GM18526 (cell line): Measurements from ENCODE around the gene GAS2L1.

Source experiments
- POLR2A ChIP-seq: IDR thresholded peaks from 3 replicates; pipeline ENCODE4 v1.6.1; 2011; ENCODE audit not compliant: insufficient read length; ENCODE audit errors: extremely low read depth

GAS2L1 gene

DNA sequence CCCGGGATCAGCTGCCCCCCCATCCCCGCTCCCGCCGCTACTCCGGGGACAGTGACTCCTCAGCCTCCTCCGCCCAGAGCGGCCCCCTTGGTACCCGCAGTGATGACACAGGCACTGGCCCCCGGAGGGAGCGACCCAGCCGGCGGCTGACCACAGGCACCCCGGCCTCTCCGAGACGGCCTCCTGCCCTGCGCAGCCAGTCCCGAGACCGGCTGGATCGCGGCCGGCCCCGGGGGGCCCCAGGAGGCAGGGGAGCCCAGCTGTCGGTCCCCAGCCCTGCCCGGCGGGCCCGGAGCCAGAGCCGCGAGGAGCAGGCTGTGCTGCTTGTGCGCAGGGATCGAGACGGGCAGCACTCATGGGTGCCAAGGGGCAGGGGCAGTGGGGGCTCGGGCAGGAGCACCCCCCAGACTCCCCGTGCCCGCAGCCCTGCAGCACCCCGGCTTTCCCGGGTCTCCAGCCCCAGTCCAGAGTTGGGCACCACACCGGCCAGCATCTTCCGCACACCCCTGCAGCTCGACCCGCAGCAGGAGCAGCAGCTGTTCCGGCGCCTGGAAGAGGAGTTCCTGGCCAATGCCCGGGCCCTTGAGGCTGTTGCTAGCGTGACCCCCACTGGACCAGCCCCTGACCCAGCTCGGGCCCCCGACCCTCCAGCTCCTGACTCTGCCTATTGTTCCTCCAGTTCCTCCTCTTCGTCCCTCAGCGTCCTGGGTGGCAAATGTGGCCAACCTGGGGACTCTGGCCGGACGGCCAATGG is 5.2 kb downstream of the GAS2L1 start:
- no peak for TF ChIP-seq POLR2A

DNA sequence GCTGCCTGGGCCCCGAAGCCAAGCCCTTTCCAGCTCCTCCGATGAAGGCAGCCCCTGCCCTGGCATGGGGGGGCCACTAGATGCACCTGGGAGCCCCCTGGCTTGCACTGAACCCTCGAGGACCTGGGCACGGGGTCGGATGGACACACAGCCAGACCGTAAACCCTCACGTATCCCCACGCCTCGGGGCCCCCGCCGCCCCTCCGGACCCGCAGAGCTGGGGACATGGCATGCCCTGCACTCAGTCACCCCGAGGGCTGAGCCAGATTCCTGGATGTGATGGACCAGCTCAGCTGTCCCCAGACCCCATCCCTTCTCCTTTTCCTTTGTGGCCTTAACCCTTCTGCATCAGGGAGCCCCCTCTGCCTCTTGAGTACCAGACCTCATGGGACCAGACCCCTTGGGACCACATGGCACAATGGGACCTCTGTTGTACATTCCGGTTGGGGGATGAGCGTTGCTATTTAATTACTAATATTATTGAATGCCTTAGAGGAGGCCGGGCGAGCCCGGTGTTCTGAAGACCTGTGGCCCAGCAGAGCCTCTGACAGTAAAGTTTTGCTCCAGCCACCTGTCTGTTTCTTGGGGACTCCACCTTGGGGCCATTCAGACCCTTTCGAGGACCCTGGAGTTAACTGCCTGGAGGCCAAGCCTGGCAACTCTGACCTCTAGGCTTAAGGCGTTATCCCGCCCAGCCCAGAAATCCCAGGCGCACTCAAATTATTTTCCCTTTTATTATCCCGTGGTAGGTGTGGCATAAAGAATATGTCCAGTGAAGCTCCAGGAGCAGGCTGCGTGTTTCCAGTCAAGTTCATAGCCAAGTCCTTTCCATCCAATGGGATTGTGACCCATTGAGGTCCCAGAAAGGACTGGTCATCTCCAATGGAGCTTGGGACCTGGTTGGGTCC is 6.0 kb downstream of the GAS2L1 start:
- TF ChIP-seq POLR2A: no peak

DNA sequence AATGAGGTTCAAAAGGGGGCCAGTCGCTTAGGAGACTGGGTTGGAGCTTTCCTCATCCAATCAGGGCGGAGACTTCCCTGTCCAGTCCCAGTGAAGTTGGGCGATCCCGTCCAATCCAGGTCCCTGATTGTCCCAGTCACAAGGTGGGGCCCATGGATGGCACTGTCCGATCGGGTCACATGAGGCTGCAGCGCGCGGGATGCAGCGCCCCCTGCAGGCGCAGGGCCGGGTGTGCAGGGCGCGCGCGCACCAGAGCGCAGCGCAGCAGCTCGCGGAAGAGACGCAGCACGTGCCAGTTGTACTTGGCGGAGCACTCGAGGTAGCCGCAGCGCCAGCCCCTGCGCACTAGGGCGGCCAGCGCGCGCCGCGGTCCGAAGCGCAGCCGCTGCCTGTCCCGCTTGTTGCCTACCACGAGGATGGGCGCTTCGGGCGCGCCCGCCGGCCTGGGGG is 6.7 kb downstream of the GAS2L1 start:
- no peak for TF ChIP-seq POLR2A

DNA sequence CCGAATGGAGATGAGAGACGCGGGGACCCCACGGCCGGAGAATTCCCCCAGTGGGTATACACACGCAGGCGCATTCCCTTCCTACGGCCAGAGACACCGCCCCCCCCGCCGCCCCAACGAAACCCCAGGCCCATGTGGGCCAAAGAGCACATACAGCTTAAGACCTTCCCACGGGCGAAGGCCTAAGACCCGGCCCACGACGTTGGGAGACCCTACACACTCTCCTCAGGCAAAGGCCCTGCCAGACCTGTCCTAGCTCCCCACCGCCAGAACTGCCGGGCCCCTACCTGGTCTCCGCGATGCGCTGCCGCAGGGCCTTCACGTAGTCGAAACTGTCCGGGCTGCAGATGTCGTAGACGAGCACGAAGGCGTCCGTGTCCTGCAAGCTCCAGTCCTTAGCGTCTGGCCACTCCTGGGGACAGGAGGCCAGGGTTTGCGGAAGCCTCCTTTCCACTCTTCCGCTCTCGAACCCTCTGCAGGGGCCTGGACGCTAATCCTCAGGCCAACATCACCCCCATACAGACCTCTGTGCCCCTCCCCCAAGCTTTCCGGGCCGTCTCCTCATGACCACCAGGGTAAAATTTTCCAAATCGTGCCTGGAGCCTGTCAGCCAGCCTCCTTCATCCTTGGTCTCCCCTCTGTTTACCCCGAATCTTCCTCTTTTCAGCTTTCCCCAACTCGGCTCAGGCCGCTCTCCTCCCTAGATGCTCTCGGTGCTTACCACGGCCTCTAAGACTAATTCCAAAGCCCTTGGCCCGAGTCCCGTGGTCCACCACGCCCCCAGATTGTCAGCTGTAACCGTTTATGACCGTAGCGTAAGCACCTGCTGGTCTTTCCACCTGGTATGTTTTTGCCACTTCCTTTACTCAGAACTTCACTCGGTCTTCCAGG is 7.4 kb downstream of the GAS2L1 start:
- no peak for TF ChIP-seq POLR2A

DNA sequence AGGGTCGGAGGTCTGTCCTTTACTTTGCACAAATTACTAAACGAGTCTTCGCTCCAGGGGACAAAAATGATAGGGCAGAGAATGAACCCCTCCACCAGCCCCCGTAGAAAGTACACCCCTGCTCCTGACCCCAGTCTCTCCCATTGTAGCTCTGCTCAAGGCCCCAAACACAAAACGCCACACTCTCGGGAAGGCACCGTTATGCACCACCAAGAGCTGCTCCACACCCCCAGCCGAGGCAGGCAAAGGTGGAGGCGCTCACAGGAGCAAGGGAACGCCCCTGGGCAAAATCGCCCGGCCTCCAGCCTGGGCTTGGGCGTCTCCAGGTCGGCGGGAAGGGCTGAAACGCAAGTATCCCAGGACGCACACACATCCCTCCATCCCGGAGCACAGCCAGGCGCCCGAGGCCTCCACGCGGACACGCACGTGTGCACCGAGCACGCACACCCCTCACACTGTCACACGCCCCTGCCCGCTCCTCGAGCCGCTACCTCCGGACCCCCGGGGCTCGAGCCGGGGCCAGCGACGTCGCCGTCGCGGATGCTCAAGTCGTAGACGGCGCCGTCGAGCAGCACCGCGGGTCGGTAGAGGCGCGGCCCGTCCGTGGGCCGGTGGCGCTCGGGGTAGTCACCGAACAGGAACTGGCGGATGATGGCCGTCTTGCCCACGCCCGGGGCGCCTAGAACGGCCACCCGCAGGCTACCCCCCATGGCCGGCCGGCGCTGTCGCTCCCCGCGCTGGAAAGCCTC is 8.3 kb downstream of the GAS2L1 start:
- TF ChIP-seq POLR2A: no peak

DNA sequence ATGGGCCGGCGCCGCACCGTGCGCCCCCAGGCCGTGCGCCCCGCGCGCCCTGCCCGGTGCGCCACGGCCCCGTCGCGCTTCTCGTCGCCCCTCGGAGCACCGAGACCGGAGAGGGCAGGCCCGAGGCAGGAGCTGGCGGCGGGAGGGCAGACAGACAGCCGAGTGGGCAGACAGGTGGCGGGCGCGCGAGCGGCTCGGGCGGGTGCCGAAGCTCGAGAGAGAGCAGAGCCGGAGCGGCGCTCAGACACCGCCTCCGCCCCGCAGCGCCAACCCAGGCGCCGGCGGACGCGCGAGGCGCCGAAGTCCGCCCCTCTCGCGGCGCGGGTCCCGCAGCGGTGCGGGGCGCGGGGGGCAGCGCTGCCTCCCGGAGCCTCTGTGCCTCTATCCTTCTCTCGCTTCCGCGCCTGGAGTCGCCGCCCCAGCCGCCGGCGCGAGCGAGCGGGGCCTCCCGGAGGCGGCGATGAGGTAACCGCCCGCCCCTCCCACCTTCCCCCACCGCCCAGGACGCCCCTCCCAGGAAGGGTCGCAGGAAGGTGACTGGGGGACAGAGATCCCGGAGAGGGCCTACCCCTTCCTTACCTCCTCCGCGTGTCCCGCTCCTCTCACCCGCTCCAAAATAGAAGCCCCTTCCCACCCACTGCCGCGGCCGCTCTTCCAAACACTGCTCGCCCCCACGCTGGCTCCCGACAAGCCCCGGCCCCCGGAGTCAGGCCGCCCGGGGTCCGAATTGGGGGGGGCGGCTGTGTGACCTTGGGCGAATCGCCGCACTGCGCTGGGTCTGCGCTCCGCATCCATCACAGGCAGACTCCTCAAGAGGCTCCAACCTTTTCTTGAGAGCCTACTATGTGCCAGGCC is 9.1 kb downstream of the GAS2L1 start, which contains the start of gene RASL10A:
RASL10A (minus strand) TSS at position 412 of the 855 bp plus-strand sequence. CDS start 451 bp downstream, outside the sequence.
- no peak for TF ChIP-seq POLR2A

DNA sequence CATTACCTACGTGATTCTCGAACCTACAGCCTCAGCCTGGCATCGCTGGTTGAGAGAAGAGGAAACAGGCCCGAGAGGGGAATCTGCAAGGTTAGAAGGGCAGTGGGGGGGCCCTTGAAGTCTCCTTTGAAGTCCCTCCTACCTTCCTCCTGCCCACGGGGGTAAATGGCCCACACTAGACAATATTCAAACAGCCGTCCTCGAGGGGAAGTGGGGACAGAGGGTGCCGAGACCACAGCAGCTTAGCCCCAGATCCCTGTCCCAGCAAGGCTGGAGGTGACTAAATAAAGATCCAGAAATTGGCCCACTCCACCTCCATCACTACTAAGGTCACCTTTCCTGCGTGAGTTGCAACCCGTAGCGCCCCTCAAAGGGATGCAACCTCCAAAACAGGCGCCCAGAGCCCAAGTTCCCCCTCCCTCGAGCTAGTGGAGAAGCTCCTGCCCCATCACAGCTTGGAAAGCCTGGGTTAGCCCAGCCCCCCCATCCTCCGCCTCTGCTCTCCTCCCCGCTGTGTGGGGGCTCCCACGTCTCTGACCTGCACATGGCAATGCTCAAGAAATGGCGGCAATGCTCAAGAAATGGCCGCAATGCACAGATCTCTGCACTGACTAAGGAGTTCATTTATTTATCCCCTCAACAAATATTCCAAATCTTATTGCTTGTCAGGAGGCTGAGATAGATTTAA is 9.8 kb downstream of the GAS2L1 start:
- TF ChIP-seq POLR2A: no peak

DNA sequence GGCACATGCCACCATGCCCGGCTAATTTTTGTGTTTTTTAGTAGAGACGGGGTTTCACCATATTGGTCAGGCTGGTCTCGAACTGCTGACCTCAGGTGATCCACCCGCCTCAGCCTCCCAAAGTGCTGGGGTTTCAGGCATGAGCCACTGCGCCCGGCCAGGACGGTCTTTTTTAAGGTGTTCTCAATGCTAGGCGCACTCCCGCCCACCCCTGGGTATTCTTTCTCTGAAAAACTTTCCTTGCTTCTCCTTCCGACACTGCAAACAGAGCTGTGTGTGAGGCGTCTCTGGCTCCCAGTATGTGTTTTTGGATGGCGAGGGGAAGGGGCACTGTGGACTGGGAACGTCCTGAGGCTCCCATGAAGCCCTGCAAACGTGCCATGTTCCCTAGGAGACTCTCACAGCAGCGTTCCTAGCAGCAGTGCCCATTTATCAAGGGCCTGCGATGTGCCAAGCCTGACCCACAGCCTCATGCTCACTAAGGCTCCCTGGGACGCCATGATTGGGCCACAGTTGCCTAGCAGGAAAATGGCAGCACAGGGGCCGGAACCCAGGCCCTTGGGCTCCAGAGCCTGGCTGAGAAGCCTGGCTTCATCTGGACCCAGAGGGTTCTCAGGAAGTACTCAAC is 11.5 kb downstream of the GAS2L1 start:
- TF ChIP-seq POLR2A: no peak

DNA sequence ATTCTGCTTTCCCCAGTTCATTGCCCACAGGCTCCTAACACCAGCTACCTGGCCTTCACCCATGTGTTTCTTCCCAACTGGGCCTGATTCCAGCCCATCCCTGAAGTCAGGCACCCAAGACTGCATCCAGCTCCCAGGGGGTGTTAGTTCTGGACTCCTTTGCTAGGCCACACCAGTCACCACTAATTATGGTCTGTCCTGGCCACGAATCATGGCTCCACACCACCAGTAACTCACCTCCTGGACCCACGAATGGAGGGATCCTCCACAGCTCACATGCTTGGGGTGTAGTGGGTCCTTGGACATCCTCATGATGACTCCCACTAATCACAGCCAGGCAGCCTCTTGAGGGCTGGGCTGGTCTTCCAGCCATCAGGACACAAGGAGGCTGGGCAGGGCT is 12.6 kb downstream of the GAS2L1 start:
- no peak for TF ChIP-seq POLR2A

DNA sequence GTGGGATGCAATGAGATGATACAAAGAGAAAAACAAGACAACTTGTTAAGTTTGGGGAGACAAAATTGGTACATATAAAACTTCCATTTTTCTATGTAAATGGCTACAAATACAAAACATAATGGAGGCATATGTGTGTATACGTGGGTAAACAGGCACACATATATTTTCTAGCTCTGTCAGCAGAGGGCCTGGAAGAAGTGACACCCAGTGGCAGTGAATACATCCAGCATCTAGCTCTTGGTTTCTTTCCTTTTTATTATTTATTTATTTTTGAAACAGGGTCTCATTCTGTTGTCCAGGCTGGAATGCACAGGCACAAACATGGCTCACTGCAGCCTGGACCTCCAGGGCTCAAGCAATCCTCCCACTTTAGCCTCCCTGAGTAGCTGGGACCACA is 14.1 kb downstream of the GAS2L1 start:
- TF ChIP-seq POLR2A: no peak

DNA sequence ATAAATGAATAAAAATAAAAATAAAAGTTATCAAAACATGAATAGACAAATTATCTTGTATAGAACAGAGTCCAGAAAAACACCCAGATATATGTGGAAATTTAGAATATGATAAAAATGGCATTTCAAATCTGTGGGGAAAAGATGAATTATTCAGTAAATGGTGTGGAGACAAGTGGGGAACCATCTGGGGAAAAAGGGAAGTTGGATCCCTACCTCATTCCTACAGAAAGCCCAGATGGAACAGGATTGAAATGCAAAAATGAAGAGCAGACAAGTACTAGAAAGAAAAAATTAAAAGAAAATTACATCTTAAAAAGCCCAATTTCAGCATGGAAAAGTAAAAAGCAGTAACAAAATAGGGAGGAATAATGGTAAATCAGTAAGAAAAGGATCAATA is 17.2 kb downstream of the GAS2L1 start:
- no peak for TF ChIP-seq POLR2A

DNA sequence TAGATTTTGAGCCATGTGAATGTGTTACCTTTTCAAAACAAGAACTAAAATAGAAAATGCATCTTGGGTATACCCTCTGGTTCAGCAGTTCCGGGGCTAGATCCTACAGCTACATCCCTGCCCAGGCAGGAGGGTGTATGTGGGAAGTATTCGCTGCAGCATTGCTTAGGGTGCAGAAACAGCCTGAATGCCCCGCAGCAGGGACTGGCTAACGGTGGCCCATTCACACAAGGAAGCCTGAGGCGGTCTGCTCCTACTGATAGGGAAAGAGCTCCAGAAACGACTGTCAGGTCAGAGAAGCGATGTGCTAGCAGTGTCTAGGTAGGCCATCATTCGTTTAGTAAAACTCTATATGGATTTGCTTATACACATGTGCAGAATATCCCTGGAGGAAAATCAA is 18.9 kb downstream of the GAS2L1 start:
- no peak for TF ChIP-seq POLR2A
